ENCODE data around the gene SORCS3.

The SORCS3 gene

DNA sequence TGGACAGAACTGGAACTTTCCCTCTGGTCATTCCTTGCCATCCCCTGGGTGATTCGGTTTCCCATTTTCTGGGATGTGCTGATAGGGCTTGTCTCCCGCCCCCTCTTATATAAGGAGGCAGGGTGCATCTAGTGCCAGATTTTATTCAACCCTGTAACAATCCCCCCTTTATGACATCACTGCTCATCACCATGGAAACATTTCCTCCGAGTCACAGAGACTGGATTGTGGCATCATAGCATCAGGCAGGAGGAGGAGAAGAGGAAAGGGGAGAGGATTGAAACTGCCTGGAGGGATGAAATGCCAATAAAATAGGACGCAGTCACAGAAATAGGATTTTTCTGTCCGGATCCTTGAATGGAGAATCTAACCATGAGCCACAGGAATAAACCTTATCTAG lies 25.0 kb downstream of the SORCS3 start:
- no peak overlapping the region for H3K4me3 ChIP-seq (ENCODE audit: low read depth, low read length)
- TF ChIP-seq POLR2A (IDR thresholded peaks at IDR 0.05; ENCODE audit: extremely low read depth, insufficient read length) = no peak
- TF ChIP-seq, protein P1, sequence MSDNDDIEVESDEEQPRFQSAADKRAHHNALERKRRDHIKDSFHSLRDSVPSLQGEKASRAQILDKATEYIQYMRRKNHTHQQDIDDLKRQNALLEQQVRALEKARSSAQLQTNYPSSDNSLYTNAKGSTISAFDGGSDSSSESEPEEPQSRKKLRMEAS (IDR thresholded peaks at IDR 0.05; ENCODE audit: low read depth, low read length) = no peak
- TF ChIP-seq, protein P2, sequence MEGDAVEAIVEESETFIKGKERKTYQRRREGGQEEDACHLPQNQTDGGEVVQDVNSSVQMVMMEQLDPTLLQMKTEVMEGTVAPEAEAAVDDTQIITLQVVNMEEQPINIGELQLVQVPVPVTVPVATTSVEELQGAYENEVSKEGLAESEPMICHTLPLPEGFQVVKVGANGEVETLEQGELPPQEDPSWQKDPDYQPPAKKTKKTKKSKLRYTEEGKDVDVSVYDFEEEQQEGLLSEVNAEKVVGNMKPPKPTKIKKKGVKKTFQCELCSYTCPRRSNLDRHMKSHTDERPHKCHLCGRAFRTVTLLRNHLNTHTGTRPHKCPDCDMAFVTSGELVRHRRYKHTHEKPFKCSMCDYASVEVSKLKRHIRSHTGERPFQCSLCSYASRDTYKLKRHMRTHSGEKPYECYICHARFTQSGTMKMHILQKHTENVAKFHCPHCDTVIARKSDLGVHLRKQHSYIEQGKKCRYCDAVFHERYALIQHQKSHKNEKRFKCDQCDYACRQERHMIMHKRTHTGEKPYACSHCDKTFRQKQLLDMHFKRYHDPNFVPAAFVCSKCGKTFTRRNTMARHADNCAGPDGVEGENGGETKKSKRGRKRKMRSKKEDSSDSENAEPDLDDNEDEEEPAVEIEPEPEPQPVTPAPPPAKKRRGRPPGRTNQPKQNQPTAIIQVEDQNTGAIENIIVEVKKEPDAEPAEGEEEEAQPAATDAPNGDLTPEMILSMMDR (IDR thresholded peaks at IDR 0.05; ENCODE audit: low read depth, low read length) = no peak
- TF ChIP-seq MYC (IDR thresholded peaks at IDR 0.05; ENCODE audit: low read depth, low read length) = no peak
- no peak for DNase-seq (ENCODE audit: low read depth)

DNA sequence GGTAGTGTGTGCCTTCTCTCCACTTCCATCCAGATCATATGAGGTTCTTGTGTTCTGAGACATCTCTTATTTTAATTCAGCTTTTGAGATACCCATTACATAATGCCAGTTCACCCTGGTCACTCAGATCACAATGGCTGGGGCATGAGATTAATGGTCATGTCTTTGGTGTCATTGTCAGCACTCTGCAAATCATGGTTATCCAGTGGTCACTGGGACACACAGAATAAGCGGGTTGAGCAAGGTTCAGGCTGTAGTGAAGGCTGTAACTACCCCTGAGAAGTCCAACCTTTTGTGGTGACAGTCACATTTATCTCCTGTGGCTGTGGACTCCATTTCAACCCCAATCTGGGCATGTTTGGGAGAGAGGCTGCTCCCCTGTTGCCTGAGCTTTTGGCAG lies 35.8 kb downstream of the SORCS3 start:
- TF ChIP-seq, protein P2 (IDR thresholded peaks at IDR 0.05; ENCODE audit: low read depth, low read length) = no peak
- no peak for TF ChIP-seq MYC (IDR thresholded peaks at IDR 0.05; ENCODE audit: low read depth, low read length)
- TF ChIP-seq, protein P1 (IDR thresholded peaks at IDR 0.05; ENCODE audit: low read depth, low read length) = no peak
- no peak for TF ChIP-seq POLR2A (IDR thresholded peaks at IDR 0.05; ENCODE audit: extremely low read depth, insufficient read length)
- no peak for DNase-seq (ENCODE audit: low read depth)
- H3K4me3 ChIP-seq (ENCODE audit: low read depth, low read length) = no peak overlapping the region

DNA sequence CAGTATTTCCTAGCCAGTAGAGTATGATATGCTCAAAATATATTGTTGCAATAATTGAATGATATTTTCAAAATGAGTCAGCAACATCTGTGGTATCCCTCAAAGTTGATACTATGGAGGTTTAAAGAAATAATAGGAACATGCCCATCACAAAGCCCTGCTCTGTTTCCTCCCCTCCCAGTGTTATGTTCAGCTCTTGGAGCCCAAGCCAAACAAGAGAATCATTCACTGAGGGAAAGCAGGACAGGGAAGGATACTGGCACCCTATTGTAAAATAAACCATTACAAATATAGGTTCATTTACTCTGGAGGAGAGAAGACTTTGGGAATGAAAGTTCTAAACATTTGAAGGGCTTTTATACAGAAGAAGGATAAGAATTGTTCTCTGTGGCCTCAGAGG lies 37.6 kb downstream of the SORCS3 start:
- no peak overlapping the region for H3K4me3 ChIP-seq (ENCODE audit: low read depth, low read length)
- DNase-seq (ENCODE audit: low read depth) = no peak
- no peak for TF ChIP-seq MYC (IDR thresholded peaks at IDR 0.05; ENCODE audit: low read depth, low read length)
- TF ChIP-seq, protein P1 (IDR thresholded peaks at IDR 0.05; ENCODE audit: low read depth, low read length) = no peak
- TF ChIP-seq, protein P2 (IDR thresholded peaks at IDR 0.05; ENCODE audit: low read depth, low read length) = no peak
- no peak for TF ChIP-seq POLR2A (IDR thresholded peaks at IDR 0.05; ENCODE audit: extremely low read depth, insufficient read length)

DNA sequence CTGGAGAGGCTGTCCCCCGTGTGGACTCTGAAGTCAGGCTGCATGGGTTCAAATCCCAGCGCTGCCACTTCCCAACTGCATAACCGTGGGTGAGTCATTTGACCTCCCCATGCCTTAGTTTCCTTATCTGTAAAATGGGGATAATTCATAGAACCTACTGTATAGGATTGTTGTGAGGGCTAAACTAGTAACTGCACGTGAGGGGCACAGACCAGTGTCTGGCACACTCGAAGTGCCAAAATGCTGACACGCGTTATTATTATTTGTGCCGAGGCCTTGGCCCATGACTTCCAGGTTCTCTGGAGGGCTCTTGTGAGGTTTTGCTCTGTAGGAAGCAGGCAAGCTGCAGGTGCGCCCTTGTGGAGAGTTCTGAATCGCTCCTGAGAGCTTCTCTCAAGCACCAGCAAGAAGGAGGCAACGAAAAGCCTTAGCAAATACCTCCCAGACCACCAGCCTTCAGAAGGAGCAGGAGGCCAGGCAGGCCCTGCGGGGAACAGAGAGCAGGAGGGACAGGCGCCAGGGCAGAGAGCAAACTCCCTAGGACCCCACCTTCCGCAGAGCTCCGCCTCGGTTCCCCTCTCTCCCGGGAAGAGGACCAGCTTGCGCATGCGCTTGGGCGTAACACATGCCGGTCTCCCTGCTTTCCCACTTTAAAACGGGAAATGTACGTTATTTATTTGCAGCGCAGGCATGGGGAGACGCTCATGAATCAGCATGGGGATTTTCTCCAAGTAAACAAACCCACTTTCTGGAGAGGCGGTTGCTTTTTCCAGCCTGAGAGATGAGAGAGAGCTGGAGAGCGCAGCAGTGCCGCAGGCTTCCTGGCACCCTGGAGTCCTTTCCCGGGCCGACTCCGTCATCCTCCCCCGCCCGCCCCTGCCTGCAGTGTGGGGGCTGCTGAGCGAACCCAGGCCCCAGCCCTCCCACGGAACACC lies 39.6 kb downstream of the SORCS3 start:
- no peak overlapping the region for H3K4me3 ChIP-seq (ENCODE audit: low read depth, low read length)
- no peak for DNase-seq (ENCODE audit: low read depth)
- no peak for TF ChIP-seq MYC (IDR thresholded peaks at IDR 0.05; ENCODE audit: low read depth, low read length)
- no peak for TF ChIP-seq POLR2A (IDR thresholded peaks at IDR 0.05; ENCODE audit: extremely low read depth, insufficient read length)
- TF ChIP-seq, protein P2 (IDR thresholded peaks at IDR 0.05; ENCODE audit: low read depth, low read length) = no peak
- TF ChIP-seq, protein P1 (IDR thresholded peaks at IDR 0.05; ENCODE audit: low read depth, low read length) = no peak

DNA sequence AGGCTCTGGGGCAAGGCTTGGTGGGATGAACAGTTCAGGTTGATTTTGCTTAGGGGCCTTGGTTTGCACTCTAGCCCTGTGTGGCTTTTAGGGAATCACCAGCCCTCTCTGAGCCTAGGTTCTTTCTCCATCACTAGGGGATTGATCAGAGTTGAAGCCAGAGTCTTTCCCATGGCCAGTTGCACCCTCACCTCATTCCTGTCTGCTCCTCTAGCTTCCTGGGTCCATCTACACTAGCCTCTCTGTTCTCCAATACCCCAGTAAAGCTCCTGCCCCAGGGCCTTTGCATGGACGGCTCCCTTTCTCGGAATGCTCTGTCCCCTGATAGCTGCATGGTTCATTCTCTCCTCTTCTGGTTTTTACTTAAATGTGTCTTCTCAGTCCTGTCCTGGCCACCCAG lies 40.4 kb downstream of the SORCS3 start:
- H3K4me3 ChIP-seq (ENCODE audit: low read depth, low read length) = no peak overlapping the region
- TF ChIP-seq POLR2A (IDR thresholded peaks at IDR 0.05; ENCODE audit: extremely low read depth, insufficient read length) (no peak), MYC (IDR thresholded peaks at IDR 0.05; ENCODE audit: low read depth, low read length) (no peak)
- TF ChIP-seq, protein P2 (IDR thresholded peaks at IDR 0.05; ENCODE audit: low read depth, low read length) = no peak
- TF ChIP-seq, protein P1 (IDR thresholded peaks at IDR 0.05; ENCODE audit: low read depth, low read length) = no peak

More for the DNA sequence above, 40.4 kb downstream of the SORCS3 start:
- DNase-seq (ENCODE audit: low read depth) = no peak
